ENCODE data around the gene CCDC188. TPM values are rescaled to one million over a fixed set of nuclear protein-coding genes. Genes with fewer than 3 reads are reported as not detected.

CCDC188 gene
- polyA plus RNA-seq, 1 donor from 2014 or later: not detected

DNA sequence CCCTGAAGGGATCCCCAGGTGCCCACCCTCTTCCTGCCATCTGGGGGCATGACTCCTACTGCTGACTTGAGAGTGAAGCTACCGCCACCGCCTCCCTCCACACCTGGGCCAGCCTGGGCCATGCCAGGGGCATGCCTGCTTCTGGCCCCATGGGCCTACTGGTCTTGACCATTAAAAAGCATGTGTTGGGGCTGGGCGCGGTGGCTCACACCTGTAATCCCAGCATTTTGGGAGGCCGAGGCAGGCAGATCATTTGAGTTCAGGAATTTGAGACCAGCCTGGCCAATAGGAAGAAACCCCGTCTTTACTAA is 37.7 kb upstream of the CCDC188 start:
- H3K4me2 ChIP-seq (ENCODE audit: low read length): no peak overlapping the region
- H3K27me3 ChIP-seq (ENCODE audit: insufficient read depth, low read depth, low read length): no peaks in the 10 kb centered on the region
- no peak overlapping the region for H3K9ac ChIP-seq (ENCODE audit: low read length)
- H3K4me3 ChIP-seq (ENCODE audit: low read length): no peak overlapping the region
- H4K20me1 ChIP-seq (ENCODE audit: insufficient read depth): no peaks in the 10 kb centered on the region
- no peak for TF ChIP-seq TAF1 (IDR thresholded peaks at IDR 0.05; ENCODE audit: low read depth)
- TF ChIP-seq MXI1 (conservative IDR thresholded peaks at IDR 0.05; ENCODE audit: poor library complexity, severe bottlenecking): no peak
- no peak for TF ChIP-seq RAD21 (conservative IDR thresholded peaks at IDR 0.05)
- TF ChIP-seq, protein P1, sequence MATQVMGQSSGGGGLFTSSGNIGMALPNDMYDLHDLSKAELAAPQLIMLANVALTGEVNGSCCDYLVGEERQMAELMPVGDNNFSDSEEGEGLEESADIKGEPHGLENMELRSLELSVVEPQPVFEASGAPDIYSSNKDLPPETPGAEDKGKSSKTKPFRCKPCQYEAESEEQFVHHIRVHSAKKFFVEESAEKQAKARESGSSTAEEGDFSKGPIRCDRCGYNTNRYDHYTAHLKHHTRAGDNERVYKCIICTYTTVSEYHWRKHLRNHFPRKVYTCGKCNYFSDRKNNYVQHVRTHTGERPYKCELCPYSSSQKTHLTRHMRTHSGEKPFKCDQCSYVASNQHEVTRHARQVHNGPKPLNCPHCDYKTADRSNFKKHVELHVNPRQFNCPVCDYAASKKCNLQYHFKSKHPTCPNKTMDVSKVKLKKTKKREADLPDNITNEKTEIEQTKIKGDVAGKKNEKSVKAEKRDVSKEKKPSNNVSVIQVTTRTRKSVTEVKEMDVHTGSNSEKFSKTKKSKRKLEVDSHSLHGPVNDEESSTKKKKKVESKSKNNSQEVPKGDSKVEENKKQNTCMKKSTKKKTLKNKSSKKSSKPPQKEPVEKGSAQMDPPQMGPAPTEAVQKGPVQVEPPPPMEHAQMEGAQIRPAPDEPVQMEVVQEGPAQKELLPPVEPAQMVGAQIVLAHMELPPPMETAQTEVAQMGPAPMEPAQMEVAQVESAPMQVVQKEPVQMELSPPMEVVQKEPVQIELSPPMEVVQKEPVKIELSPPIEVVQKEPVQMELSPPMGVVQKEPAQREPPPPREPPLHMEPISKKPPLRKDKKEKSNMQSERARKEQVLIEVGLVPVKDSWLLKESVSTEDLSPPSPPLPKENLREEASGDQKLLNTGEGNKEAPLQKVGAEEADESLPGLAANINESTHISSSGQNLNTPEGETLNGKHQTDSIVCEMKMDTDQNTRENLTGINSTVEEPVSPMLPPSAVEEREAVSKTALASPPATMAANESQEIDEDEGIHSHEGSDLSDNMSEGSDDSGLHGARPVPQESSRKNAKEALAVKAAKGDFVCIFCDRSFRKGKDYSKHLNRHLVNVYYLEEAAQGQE (IDR thresholded peaks at IDR 0.05; ENCODE audit: borderline replicate concordance): no peak
- TF ChIP-seq SMC3 (conservative IDR thresholded peaks at IDR 0.05; ENCODE audit: poor library complexity): no peak
- TF ChIP-seq EZH2 (IDR thresholded peaks at IDR 0.05; ENCODE audit: borderline replicate concordance, insufficient read depth, low read length, poor library complexity, severe bottlenecking): no peak
- no peak for TF ChIP-seq POLR2AphosphoS5 (IDR thresholded peaks at IDR 0.05)
- TF ChIP-seq, protein P2, sequence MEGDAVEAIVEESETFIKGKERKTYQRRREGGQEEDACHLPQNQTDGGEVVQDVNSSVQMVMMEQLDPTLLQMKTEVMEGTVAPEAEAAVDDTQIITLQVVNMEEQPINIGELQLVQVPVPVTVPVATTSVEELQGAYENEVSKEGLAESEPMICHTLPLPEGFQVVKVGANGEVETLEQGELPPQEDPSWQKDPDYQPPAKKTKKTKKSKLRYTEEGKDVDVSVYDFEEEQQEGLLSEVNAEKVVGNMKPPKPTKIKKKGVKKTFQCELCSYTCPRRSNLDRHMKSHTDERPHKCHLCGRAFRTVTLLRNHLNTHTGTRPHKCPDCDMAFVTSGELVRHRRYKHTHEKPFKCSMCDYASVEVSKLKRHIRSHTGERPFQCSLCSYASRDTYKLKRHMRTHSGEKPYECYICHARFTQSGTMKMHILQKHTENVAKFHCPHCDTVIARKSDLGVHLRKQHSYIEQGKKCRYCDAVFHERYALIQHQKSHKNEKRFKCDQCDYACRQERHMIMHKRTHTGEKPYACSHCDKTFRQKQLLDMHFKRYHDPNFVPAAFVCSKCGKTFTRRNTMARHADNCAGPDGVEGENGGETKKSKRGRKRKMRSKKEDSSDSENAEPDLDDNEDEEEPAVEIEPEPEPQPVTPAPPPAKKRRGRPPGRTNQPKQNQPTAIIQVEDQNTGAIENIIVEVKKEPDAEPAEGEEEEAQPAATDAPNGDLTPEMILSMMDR (IDR thresholded peaks at IDR 0.05; ENCODE audit: poor library complexity, severe bottlenecking): no peak
- no peak for TF ChIP-seq EP300 (conservative IDR thresholded peaks at IDR 0.05; ENCODE audit: poor library complexity, severe bottlenecking)
- no peaks in the 10 kb centered on the region for H3K9me2 ChIP-seq (ENCODE audit: insufficient read depth, low read length)
- H3K36me3 ChIP-seq (ENCODE audit: insufficient read depth, low read length): no peaks in the 10 kb centered on the region
- no peak overlapping the region for H3K27ac ChIP-seq (ENCODE audit: low read length)
- H3K9me3 ChIP-seq (ENCODE audit: low read length): no peaks in the 10 kb centered on the region
- H2AFZ ChIP-seq (ENCODE audit: low read depth, low read length): no peak overlapping the region
- H3F3A ChIP-seq (ENCODE audit: insufficient read depth, low read length, poor library complexity, severe bottlenecking): no peaks in the 10 kb centered on the region
- no peaks in the 10 kb centered on the region for H3K79me2 ChIP-seq (replicated peaks; ENCODE audit: insufficient read depth, low read length)

DNA sequence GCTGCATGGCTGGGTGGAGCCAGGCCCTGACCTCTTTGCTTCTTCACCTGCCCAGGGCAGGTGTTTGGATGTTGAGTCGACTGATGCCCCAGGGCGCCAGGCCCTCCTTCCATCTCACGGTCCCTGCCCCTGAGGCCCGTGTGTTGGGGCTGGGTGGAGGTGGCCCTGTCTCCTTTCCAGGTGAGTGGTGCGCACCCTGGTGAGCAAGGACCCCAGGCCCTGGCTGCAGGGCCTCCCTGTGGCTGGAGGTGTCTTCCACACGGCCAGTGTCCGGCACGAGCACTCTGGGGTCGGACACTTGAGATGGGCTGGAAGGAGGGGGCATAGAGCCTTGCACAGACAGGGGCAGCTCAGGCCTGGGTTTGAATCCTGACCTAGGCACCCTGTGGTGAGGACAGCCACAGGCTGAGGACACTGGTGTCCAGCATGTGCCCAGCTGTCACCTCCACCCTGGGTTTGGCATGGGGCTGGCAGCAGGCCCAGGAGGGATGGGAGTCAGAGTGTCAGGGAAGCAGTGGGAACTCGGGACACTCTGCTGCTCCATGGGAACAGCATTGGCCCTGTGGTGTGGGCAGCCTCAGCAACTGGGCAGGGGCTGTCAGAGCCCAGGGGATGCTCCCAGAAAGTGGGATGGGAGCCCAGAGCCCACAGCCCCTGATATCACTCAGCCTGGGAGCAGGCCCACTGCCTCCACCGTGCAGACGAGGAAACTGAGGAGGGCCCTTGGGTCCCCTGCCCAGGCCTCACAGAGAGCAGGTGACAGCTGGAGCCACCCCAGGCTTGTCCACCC is 37.1 kb upstream of the CCDC188 start:
- no peaks in the 10 kb centered on the region for H3K9me3 ChIP-seq (ENCODE audit: low read length)
- no peak overlapping the region for H3K9ac ChIP-seq (ENCODE audit: low read length)
- no peaks in the 10 kb centered on the region for H3K79me2 ChIP-seq (replicated peaks; ENCODE audit: insufficient read depth, low read length)
- no peaks in the 10 kb centered on the region for H3K9me2 ChIP-seq (ENCODE audit: insufficient read depth, low read length)
- no peaks in the 10 kb centered on the region for H4K20me1 ChIP-seq (ENCODE audit: insufficient read depth)
- no peaks in the 10 kb centered on the region for H3F3A ChIP-seq (ENCODE audit: insufficient read depth, low read length, poor library complexity, severe bottlenecking)
- H3K27me3 ChIP-seq (ENCODE audit: insufficient read depth, low read depth, low read length): no peaks in the 10 kb centered on the region
- TF ChIP-seq, protein P1 (IDR thresholded peaks at IDR 0.05; ENCODE audit: borderline replicate concordance): no peak
- TF ChIP-seq EP300 (conservative IDR thresholded peaks at IDR 0.05; ENCODE audit: poor library complexity, severe bottlenecking) (no peak), EZH2 (IDR thresholded peaks at IDR 0.05; ENCODE audit: borderline replicate concordance, insufficient read depth, low read length, poor library complexity, severe bottlenecking) (no peak)
- no peak overlapping the region for H3K4me3 ChIP-seq (ENCODE audit: low read length)
- H2AFZ ChIP-seq (ENCODE audit: low read depth, low read length): no peak overlapping the region
- no peak overlapping the region for H3K27ac ChIP-seq (ENCODE audit: low read length)
- H3K36me3 ChIP-seq (ENCODE audit: insufficient read depth, low read length): no peaks in the 10 kb centered on the region
- H3K4me2 ChIP-seq (ENCODE audit: low read length): no peak overlapping the region

All from neural cell (in vitro differentiated cells).